GM18951 (cell line): ENCODE data around the gene CPSF4L.

Experiments
- POLR2A ChIP-seq: IDR thresholded peaks from 4 replicates; pipeline ENCODE4 v1.6.1; 2011; ENCODE audit warnings: mild to moderate bottlenecking; ENCODE audit not compliant: insufficient read length, insufficient read depth; ENCODE audit errors: extremely low read depth
- in situ Hi-C: fragments of 300-500 bp; cut with MboI; formaldehyde crosslinking; loops from one replicate; pipeline ENCODE4 v1.12.0; 2022; ENCODE audit warnings: low sequenced_read_pairs, mixed read lengths, inconsistent platforms; ENCODE audit not compliant: unreplicated experiment

Gene CPSF4L

DNA sequence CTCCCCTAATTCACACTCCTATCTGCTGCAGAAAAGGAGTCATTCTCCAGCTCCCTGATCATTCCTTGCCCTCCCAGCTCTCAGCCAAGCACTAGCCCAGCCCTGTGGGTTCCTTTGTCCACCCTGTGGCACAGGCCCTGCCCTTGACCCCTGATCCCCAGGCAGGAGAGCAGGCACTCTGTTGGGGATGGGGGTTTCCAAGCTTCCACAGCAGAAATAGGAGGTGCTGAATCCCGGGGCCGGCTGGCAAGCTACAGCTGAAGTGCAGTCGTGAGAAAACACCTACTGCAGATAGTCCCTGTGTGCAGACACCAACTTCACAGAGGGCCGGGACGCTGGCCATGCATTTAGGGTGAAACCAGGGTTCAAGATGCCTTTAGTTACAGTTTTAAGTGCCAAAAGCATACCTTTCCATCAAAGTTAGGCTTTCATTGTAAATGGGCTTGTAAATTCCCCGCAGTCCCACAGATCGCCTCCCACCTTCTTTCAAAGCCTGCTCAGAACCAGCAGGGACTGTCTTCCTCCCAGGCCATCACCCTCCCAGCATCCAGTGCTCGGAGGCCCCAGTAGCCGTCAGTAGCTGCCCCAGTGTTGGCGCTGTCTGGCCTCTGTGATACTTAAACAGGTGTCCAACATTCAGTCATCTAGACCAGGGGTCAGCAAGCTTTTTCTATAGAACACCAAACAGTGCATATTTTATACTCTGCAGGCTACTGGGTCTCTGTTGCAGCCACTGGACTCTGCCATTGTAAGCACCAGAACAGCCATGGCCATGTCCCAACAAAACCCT is 10.6 kb downstream of the CPSF4L start:
- in situ Hi-C loops, result loop anchor here (5.0 kb wide), 1 partner anchor 121 kb away; no protein-coding TSS in a partner anchor

DNA sequence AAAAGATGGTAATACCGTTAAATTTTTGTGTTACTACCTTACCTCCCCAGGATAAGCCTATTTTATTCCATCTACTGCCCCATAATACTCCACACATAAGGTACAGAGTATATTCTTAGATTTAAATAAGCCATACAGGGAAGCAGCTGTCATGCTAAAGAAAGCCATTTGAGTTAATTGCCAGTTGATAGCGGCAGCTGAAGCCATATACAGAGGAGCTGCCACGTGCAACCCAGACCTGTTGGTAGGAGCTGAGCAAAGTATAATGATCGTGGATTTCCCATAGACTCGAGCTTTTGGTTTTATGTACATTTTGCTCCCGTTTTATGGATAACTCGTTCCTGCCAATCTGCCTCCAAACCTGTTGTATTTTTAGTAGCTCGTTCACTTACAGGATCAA is 12.0 kb downstream of the CPSF4L start:
- in situ Hi-C loops, result loop anchor here (5.0 kb wide), 1 partner anchor 123 kb away; no protein-coding TSS in a partner anchor
- no peak for TF ChIP-seq POLR2A

More for the DNA sequence above, 10.6 kb downstream of the CPSF4L start:
- TF ChIP-seq POLR2A, result no peak

DNA sequence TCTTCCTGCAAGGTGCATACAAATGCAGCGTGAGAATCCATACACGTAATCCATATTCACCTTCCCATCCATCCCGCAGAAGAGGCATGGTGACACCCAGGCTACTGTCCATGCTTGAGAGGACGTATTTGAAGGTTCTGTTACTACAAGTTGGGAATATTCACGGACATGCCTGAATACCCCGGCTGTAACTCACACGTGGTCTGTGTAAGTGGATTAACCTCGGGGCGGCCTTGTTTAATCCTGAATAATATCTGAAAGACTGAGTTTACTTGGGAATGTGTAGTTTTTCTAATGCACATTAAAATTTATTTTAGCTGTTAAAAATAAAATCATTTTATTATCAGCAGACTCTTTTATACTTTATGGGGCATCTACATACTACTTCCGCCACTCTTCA is 13.1 kb downstream of the CPSF4L start:
- TF ChIP-seq POLR2A, result no peak
- in situ Hi-C loops, result no loop called here

- in situ Hi-C loops, result no loop called here
- TF ChIP-seq POLR2A, result no peak
These were observed 14.0 kb downstream of the CPSF4L start for GRCh38 chr17:73247726-73248125.

GRCh38 chr17:73240561-73240960 is 21.1 kb downstream of the CPSF4L start:
- in situ Hi-C loops, result no loop called here

GRCh38 chr17:73237714-73238113 is 24.0 kb downstream of the CPSF4L start:
- in situ Hi-C loops, result no loop called here
- TF ChIP-seq POLR2A, result no peak

More at GRCh38 chr17:73240561-73240960, 21.1 kb downstream of the CPSF4L start:
- no peak for TF ChIP-seq POLR2A

DNA sequence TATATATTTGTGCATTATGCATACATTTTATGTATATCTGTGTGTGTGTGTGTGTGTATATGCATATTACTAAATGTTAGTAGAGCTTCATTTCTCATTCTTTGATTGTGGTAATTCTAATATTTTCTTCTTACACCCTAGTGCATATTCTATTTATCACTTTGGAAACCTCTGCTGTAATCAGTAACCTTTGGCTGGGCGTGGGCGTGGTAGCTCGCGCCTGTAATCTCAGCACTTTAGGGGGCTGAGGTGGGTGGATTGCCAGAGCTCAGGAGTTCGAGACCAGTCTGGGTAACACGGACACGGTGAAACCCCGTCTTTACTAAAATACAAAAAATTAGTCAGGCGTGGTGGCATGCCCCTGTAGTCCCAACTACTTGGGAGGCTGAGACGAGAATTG is 26.9 kb downstream of the CPSF4L start:
- TF ChIP-seq POLR2A, result no peak
- in situ Hi-C loops, result no loop called here

DNA sequence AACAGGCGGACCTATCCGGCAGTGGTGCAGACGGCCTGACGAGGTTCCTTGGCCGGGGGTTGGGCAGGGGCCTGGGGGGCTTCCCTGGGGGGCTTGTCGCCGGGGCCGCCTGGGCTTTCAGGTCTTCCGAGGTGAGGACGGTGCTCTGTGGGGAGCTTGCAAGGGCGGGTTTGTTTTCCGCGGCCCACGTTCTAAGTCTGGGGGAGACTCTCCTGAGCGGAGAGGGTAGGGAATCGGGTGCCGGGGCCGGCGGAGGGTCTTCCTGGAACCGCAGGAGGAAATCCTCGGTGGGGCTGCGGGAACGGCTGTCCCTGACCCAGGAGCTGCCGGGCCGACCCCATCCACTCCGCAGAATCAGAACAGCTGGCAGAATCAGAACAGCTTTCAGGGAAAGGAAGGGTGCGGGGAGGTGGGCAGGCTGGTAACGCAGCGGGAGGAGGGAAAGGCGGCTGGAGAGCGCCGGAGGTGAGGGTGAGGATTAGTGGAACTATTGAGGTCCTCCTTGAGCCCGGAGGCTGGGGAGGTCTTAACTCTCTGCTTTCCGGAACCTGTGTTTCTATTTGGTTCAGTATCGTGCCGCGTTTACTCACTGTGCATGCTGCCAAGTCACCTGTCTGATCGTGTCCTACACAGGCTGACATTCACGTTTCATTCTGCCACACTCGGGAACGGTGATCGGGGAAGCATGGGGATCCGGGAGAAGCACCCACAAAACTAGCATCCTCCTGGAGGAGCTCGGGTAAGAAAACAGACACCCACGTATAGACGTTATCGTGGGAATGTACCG is 28.9 kb downstream of the CPSF4L start:
- no peak for TF ChIP-seq POLR2A
- in situ Hi-C loops, result no loop called here

DNA sequence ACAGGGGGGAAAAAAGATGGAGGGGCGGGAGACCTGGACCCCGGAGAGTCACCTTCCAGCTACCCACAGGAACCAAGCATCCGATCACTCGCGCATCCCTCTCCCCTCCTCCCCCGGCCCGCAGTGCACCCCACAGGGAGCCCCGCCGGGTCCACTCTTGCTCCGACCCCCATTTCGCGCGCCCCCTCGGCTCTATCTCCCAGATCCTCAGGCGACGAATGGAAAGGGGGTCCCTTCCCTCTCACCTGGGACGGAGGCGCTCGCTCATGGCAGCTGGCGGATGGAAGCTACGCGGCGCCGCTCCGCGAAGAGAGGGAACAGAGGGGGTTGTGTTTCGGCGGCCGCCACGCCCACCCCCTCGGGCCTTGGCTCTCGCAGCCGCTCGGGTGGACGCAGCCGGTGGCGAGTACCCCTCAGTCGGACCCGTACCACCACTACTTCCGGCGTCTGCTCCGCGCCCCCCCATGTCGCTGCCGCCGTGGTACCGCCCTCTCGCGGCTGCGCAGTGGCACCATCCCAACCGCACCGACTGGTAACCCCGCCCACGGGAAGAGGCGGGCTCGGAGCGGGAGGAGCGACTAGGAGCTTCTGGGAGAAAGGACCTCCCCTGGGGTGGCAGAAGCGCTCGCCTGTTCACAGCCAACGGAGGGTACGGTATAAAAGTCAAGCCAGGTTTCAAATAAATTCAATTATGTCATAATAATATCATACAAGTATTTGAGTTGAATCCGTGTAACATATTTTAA is 29.7 kb downstream of the CPSF4L start:
- peak; percentile 82 for TF ChIP-seq POLR2A
- in situ Hi-C loops, result no loop called here

- TF ChIP-seq POLR2A, result no peak
- in situ Hi-C loops, result no loop called here
These were observed 30.3 kb downstream of the CPSF4L start for GRCh38 chr17:73231395-73231794.

DNA sequence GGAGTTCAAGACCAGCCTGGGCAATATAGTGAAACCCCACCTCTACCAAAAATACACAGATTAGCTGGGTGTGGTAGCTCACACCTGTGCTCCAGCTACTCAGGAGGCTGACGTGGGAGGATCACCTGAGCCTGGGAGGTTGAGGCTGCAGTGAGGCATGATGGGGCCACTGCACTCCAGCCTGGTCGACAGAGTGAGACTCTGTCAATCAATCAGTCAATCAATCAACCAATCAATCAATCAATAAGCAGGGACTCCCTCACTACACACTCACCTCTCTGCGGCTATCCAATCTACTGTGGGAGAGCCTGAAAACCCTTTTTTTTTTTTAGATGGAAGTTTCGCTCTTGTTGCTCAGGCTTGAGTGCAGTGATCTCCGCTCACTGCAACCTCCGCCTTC is 31.6 kb downstream of the CPSF4L start:
- TF ChIP-seq POLR2A, result no peak
- in situ Hi-C loops, result no loop called here

GRCh38 chr17:73228748-73229236 is 32.9 kb downstream of the CPSF4L start:
- in situ Hi-C loops, result no loop called here
- no peak for TF ChIP-seq POLR2A

GRCh38 chr17:73227944-73228343 is 33.7 kb downstream of the CPSF4L start:
- TF ChIP-seq POLR2A, result no peak
- in situ Hi-C loops, result no loop called here
